PFSK-1 (cell line): ENCODE measurements around the gene CFLAR.

Source experiments
- FOXP2 ChIP-seq: optimal IDR thresholded peaks from 2 replicates; pipeline ENCODE3; 2011; ENCODE audit warnings: borderline replicate concordance, control low read depth, inconsistent platforms; ENCODE audit not compliant: insufficient read depth; ENCODE audit errors: extremely low read length, extremely low read depth
- POLR2AphosphoS5 ChIP-seq: IDR thresholded peaks from 2 replicates; pipeline ENCODE4 v1.6.1; 2012; ENCODE audit warnings: low read depth, mild to moderate bottlenecking, control low read depth, low read length, moderate library complexity
- SIN3A ChIP-seq: IDR thresholded peaks from 2 replicates; pipeline ENCODE4 v1.6.1; 2012; ENCODE audit warnings: mild to moderate bottlenecking, low read length, moderate library complexity, borderline replicate concordance; ENCODE audit not compliant: insufficient read depth
- TAF1 ChIP-seq: IDR thresholded peaks from 2 replicates; pipeline ENCODE4 v1.6.1; 2012; ENCODE audit warnings: low read length, control low read depth, borderline replicate concordance; ENCODE audit not compliant: insufficient read depth
- TF ChIP-seq, protein P1 (sequence below), 2 experiments: IDR thresholded peaks; 2 replicates each; pipeline versions ENCODE4 v1.6.1 to v1.8.0; 2011 to 2012; ENCODE audit warnings: low read depth in 2 of 2, low read length in 2 of 2, control low read depth in 1 of 2, inconsistent platforms in 1 of 2, mild to moderate bottlenecking in 1 of 2, moderate library complexity in 1 of 2; ENCODE audit not compliant: insufficient read depth in 1 of 2

The CFLAR gene

GRCh38 chr2:201220102-201220570 is 104.2 kb downstream of the CFLAR start:
- TF ChIP-seq TAF1 = no peak
- TF ChIP-seq, protein P1, sequence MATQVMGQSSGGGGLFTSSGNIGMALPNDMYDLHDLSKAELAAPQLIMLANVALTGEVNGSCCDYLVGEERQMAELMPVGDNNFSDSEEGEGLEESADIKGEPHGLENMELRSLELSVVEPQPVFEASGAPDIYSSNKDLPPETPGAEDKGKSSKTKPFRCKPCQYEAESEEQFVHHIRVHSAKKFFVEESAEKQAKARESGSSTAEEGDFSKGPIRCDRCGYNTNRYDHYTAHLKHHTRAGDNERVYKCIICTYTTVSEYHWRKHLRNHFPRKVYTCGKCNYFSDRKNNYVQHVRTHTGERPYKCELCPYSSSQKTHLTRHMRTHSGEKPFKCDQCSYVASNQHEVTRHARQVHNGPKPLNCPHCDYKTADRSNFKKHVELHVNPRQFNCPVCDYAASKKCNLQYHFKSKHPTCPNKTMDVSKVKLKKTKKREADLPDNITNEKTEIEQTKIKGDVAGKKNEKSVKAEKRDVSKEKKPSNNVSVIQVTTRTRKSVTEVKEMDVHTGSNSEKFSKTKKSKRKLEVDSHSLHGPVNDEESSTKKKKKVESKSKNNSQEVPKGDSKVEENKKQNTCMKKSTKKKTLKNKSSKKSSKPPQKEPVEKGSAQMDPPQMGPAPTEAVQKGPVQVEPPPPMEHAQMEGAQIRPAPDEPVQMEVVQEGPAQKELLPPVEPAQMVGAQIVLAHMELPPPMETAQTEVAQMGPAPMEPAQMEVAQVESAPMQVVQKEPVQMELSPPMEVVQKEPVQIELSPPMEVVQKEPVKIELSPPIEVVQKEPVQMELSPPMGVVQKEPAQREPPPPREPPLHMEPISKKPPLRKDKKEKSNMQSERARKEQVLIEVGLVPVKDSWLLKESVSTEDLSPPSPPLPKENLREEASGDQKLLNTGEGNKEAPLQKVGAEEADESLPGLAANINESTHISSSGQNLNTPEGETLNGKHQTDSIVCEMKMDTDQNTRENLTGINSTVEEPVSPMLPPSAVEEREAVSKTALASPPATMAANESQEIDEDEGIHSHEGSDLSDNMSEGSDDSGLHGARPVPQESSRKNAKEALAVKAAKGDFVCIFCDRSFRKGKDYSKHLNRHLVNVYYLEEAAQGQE (IDR thresholded peaks at IDR 0.05; ENCODE audit: insufficient read depth in 1 of 2, low read depth in 2 of 2, low read length in 2 of 2) = no peak
- no peak for TF ChIP-seq FOXP2

DNA sequence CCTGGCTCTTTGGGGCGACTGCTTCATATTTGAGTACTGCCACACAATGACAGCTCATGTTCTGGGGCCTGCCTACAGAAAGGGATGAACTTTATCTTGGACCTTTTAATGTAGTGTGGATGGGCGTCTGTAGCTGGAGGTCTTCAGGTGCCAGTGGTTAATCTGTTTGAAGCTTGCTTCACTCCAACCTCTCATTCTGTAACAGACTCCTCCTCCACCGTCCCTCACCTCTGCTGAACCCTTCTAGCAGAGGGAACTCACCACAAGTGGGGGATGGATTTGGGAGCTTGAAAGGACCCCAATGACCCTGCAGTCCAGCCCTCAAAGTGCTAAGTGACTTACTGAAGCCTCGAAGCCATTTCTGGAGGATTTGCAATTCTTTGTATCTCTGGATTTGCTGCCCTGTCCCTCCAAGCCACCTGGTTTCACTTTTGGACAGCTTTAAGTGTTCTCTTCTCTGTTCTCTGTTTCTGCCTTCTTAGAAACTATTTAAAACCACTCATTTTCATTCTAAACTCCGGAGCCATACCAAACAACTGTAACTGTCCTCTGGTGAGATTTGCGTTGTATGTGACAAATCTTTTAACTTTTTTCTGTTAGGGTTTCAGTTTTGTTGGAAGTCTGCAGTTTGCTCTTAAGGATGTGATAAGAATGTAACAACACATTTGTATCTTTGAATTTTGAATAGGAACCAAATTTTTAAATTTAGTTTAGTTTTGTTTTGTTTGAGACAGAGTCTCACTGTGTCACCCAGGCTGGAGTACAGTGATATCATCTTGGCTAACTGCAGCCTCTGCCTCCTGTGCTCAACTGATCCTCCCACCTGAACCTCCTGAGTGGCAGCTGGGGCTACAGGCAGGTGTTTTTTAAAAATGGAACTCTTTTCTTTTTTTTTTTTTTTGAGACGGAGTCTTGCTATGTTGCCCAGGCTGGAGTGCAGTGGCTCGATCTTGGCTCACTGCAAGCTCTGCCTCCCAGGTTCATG is 107.4 kb downstream of the CFLAR start:
- TF ChIP-seq POLR2AphosphoS5 = no peak
- TF ChIP-seq, protein P1 (IDR thresholded peaks at IDR 0.05; ENCODE audit: insufficient read depth in 1 of 2, low read depth in 2 of 2, low read length in 2 of 2) = no peak
- no peak for TF ChIP-seq FOXP2
- TF ChIP-seq TAF1 = no peak
- TF ChIP-seq SIN3A = no peak
